Fibroblast of mammary gland (primary cell): ENCODE measurements around the gene PLN.

ENCODE experiments used
- DNase-seq: peaks from one replicate; pipeline ENCODE4 v3.0.0-alpha.2; 2010; ENCODE audit warnings: low read depth
- H3K4me3 ChIP-seq: 2 replicates; pipeline ENCODE4 v1.5.1; 2011; ENCODE audit warnings: low read depth, mild to moderate bottlenecking, low read length, moderate library complexity; ENCODE audit not compliant: control insufficient read depth
- TF ChIP-seq, protein P1 (sequence below): conservative IDR thresholded peaks from 2 replicates; pipeline ENCODE4 v1.5.1; 2011; ENCODE audit warnings: low read depth, low read length, inconsistent platforms; ENCODE audit not compliant: control insufficient read depth, insufficient read depth

The PLN gene

GRCh38 chr6:118581489-118581959 is 33.4 kb downstream of the PLN start:
- TF ChIP-seq, protein P1, sequence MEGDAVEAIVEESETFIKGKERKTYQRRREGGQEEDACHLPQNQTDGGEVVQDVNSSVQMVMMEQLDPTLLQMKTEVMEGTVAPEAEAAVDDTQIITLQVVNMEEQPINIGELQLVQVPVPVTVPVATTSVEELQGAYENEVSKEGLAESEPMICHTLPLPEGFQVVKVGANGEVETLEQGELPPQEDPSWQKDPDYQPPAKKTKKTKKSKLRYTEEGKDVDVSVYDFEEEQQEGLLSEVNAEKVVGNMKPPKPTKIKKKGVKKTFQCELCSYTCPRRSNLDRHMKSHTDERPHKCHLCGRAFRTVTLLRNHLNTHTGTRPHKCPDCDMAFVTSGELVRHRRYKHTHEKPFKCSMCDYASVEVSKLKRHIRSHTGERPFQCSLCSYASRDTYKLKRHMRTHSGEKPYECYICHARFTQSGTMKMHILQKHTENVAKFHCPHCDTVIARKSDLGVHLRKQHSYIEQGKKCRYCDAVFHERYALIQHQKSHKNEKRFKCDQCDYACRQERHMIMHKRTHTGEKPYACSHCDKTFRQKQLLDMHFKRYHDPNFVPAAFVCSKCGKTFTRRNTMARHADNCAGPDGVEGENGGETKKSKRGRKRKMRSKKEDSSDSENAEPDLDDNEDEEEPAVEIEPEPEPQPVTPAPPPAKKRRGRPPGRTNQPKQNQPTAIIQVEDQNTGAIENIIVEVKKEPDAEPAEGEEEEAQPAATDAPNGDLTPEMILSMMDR = no peak
- H3K4me3 ChIP-seq = no peak overlapping the region
- DNase-seq = peak; percentile 75

GRCh38 chr6:118584911-118585310 is 36.8 kb downstream of the PLN start:
- H3K4me3 ChIP-seq = no peak overlapping the region
- TF ChIP-seq, protein P1 = no peak
- DNase-seq = no peak

GRCh38 chr6:118586746-118587485 is 38.8 kb downstream of the PLN start:
- TF ChIP-seq, protein P1 = no peak
- H3K4me3 ChIP-seq = no peak overlapping the region
- no peak for DNase-seq

- H3K4me3 ChIP-seq = no peak overlapping the region
- peak; percentile 21 for DNase-seq
- TF ChIP-seq, protein P1 = no peak
These were observed 40.5 kb downstream of the PLN start for GRCh38 chr6:118588626-118589025.

GRCh38 chr6:118589186-118589585 is 41.1 kb downstream of the PLN start:
- no peak overlapping the region for H3K4me3 ChIP-seq
- TF ChIP-seq, protein P1 = no peak
- peak; percentile 29 for DNase-seq

- no peak for DNase-seq
- TF ChIP-seq, protein P1 = no peak
- no peak overlapping the region for H3K4me3 ChIP-seq
These were observed 41.7 kb downstream of the PLN start for GRCh38 chr6:118589649-118590365.
